Measurements from ENCODE around the gene ALG1L2. TPM values are rescaled to one million over a fixed set of nuclear protein-coding genes. Genes with fewer than 3 reads are reported as not detected.

The ALG1L2 gene
- not detected in 5 replicates for total RNA-seq (2022; extraction: Qiagen RNA extraction)

DNA sequence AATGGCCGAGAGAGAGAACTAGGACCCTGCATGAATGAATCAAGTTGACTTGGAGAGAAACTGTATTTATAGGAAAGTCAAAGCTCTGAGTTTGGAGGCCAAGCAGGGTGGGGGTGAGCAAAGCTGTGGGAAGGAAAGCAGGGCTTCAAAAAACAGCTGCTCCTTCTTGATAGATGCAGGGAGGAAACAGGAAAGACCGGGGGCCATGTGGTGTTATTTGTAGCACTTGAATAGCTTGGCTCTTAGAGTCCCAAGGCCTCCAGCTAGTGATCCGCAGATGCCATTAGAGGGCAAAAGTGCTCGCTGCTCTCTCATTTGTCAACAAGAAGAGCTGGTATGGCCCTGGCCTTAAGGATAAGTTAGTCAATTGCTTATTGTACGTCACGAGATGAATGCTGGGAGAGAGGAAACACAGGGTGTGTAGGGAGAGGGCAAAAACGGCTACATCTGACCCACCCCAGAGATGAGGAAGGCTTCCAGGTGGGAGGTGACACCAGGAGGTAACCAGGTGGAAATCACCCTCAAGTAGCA is at the start of gene ALG1L2:
Gene ALG1L2 (plus strand): TSS at position 481 of the 531 bp plus-strand sequence. CDS start 186 bp downstream, outside the sequence.

Other genes starting within 250 kb of the ALG1L2 start
- gene TMCC1, start 188.1 kb upstream of the ALG1L2 start, total RNA-seq (2022; extraction: Qiagen RNA extraction) = 10.9 to 16.8 TPM (median 11.4 TPM) in 5 replicates
- not detected in 5 replicates for gene TRH, start 107.1 kb upstream of the ALG1L2 start, total RNA-seq (2022; extraction: Qiagen RNA extraction)